ENCODE data around the gene KLHL29. TPM values are rescaled to one million over a fixed set of nuclear protein-coding genes. Genes with fewer than 3 reads are reported as not detected.

The KLHL29 gene
- total RNA-seq, 1 experiment from 2014 or later: 16.7 TPM

DNA sequence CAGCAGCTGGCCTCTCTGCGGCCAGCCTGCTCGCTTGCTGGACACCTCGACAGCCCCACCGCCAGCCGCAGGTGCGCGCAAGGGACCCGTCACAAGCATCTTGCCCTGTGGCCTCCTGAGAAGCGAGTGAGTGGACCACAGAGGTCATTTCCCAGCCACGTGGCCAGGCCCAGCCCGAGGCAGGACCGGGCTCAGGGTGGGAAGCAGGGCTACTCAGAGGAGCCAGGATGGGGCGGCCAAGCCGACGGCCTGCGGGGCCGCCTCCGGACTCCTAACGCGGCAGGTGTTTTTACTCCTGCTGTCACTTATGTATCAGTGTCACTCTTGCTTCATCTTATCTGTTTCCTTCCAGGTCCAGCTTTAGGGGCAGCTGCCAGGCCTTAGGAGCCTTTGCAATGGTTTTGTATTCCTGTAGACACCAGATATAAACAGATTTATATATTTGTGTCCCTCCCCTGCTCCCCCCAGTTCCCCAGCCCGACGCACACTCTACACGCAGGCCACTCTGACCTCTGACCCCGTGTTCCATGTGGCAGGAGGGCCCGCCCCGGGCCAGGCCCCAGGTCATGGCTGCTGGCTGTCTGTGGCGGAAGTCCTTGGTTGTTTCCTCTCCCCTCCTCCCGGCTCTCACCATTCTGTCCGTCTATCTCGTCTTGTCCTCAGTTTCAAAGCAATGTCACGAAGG lies 305.6 kb downstream of the KLHL29 start:
- ATAC-seq (no peak), DNase-seq (ENCODE audit: low read depth, low spot score) (no peak)
- no peaks in the 10 kb centered on the region for H3K79me2 ChIP-seq (ENCODE audit: insufficient read depth, low read length)
- intact Hi-C loops (cut with micrococcal nuclease): no loop called here
- no peak overlapping the region for H3K9ac ChIP-seq (ENCODE audit: low read length)
- ChIA-PET POLR2A (no interaction called here), RAD21 (ENCODE audit: low non-redundant PET in 1 of 2, low total read pairs in 2 of 2, uncharacterized antibody in 2 of 2, unreplicated experiment in 2 of 2) (no interaction called here), CTCF (no interaction called here)
- no TSS peak for BruUV-seq (replicated peaks)
- no peaks in the 10 kb centered on the region for H3K27me3 ChIP-seq (ENCODE audit: insufficient read depth, low read length)
- no peaks in the 10 kb centered on the region for H3K4me1 ChIP-seq (ENCODE audit: control insufficient read depth in 1 of 2, insufficient read depth in 2 of 2, low read length in 2 of 2)
- no peaks in the 10 kb centered on the region for H3K9me3 ChIP-seq (ENCODE audit: control insufficient read depth in 1 of 2, insufficient read depth in 1 of 2, low read depth in 1 of 2, low read length in 2 of 2)
- no peak overlapping the region for H2AFZ ChIP-seq (ENCODE audit: low read depth, low read length, poor library complexity, severe bottlenecking)
- H4K20me1 ChIP-seq (ENCODE audit: insufficient read depth): no peaks in the 10 kb centered on the region
- no peak for TF ChIP-seq FOSL1 (IDR thresholded peaks at IDR 0.05; ENCODE audit: low read depth)
- H3K27ac ChIP-seq (ENCODE audit: low read depth, low read length): no peak overlapping the region
- no peaks in the 10 kb centered on the region for H3K36me3 ChIP-seq (ENCODE audit: control insufficient read depth in 1 of 2, insufficient read depth in 2 of 2, low read length in 2 of 2)
- H3K4me3 ChIP-seq (replicated peaks in 1 of 2; ENCODE audit: low read depth in 1 of 2, low read length in 2 of 2): no peak overlapping the region
- no peaks in the 10 kb centered on the region for H3K9me2 ChIP-seq (ENCODE audit: insufficient read depth)
- no peak overlapping the region for H3K4me2 ChIP-seq (ENCODE audit: low read length)

DNA sequence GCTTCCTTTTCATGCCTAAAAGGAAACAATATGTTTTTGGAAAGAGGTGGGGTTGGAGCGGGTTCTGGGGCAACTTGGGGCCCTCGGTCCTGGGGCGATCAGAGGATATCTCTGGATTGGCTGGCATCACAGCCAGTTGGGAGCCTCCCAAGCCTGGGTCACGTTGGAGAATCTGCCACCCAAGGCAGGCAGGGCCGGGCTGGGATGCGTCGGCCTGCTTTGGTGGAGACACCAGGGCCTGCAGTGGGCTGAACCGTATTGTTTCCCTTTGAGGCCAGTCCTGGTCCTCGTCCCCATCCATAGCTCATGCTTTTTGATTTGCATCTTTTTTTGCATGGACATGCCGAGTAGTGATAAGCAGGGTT lies 306.1 kb downstream of the KLHL29 start:
- ChIA-PET CTCF (no interaction called here), POLR2A (no interaction called here), RAD21 (ENCODE audit: low non-redundant PET in 1 of 2, low total read pairs in 2 of 2, uncharacterized antibody in 2 of 2, unreplicated experiment in 2 of 2) (no interaction called here)
- intact Hi-C loops (cut with micrococcal nuclease): no loop called here
- DNase-seq (ENCODE audit: low read depth, low spot score) (no peak), ATAC-seq (no peak)
- BruUV-seq (replicated peaks): no TSS peak
- H3K4me3 ChIP-seq (replicated peaks in 1 of 2; ENCODE audit: low read depth in 1 of 2, low read length in 2 of 2): no peak overlapping the region
- no peak overlapping the region for H3K27ac ChIP-seq (ENCODE audit: low read depth, low read length)
- no peak overlapping the region for H3K4me2 ChIP-seq (ENCODE audit: low read length)
- H3K9ac ChIP-seq (ENCODE audit: low read length): no peak overlapping the region
- H3K36me3 ChIP-seq (ENCODE audit: control insufficient read depth in 1 of 2, insufficient read depth in 2 of 2, low read length in 2 of 2): no peaks in the 10 kb centered on the region
- no peaks in the 10 kb centered on the region for H3K27me3 ChIP-seq (ENCODE audit: insufficient read depth, low read length)
- no peaks in the 10 kb centered on the region for H3K9me3 ChIP-seq (ENCODE audit: control insufficient read depth in 1 of 2, insufficient read depth in 1 of 2, low read depth in 1 of 2, low read length in 2 of 2)
- no peaks in the 10 kb centered on the region for H3K9me2 ChIP-seq (ENCODE audit: insufficient read depth)
- no peaks in the 10 kb centered on the region for H4K20me1 ChIP-seq (ENCODE audit: insufficient read depth)
- no peak overlapping the region for H2AFZ ChIP-seq (ENCODE audit: low read depth, low read length, poor library complexity, severe bottlenecking)
- no peaks in the 10 kb centered on the region for H3K79me2 ChIP-seq (ENCODE audit: insufficient read depth, low read length)
- H3K4me1 ChIP-seq (ENCODE audit: control insufficient read depth in 1 of 2, insufficient read depth in 2 of 2, low read length in 2 of 2): no peaks in the 10 kb centered on the region
- TF ChIP-seq SRF (IDR thresholded peaks at IDR 0.05; ENCODE audit: low read depth) (no peak), TCF7L2 (IDR thresholded peaks at IDR 0.05; ENCODE audit: borderline replicate concordance, extremely low read depth, insufficient read depth, insufficient read length) (no peak), FOSL1 (IDR thresholded peaks at IDR 0.05; ENCODE audit: low read depth) (no peak), RAD21 (IDR thresholded peaks at IDR 0.05; ENCODE audit: low read depth) (no peak), ZFX (IDR thresholded peaks at IDR 0.05) (no peak), EZH2 (IDR thresholded peaks at IDR 0.05) (no peak), EZH2phosphoT487 (IDR thresholded peaks at IDR 0.05; ENCODE audit: borderline replicate concordance) (no peak), EGR1 (IDR thresholded peaks at IDR 0.05; ENCODE audit: low read depth) (no peak), SP1 (IDR thresholded peaks at IDR 0.05; ENCODE audit: low read depth) (no peak), POLR2AphosphoS5 (IDR thresholded peaks at IDR 0.05; ENCODE audit: low read depth, low read length) (no peak)
- TF ChIP-seq, protein P1, sequence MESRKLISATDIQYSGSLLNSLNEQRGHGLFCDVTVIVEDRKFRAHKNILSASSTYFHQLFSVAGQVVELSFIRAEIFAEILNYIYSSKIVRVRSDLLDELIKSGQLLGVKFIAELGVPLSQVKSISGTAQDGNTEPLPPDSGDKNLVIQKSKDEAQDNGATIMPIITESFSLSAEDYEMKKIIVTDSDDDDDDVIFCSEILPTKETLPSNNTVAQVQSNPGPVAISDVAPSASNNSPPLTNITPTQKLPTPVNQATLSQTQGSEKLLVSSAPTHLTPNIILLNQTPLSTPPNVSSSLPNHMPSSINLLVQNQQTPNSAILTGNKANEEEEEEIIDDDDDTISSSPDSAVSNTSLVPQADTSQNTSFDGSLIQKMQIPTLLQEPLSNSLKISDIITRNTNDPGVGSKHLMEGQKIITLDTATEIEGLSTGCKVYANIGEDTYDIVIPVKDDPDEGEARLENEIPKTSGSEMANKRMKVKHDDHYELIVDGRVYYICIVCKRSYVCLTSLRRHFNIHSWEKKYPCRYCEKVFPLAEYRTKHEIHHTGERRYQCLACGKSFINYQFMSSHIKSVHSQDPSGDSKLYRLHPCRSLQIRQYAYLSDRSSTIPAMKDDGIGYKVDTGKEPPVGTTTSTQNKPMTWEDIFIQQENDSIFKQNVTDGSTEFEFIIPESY (IDR thresholded peaks at IDR 0.05; ENCODE audit: extremely low read depth, insufficient replicate concordance, low read length): no peak
- TF ChIP-seq, protein P2, sequence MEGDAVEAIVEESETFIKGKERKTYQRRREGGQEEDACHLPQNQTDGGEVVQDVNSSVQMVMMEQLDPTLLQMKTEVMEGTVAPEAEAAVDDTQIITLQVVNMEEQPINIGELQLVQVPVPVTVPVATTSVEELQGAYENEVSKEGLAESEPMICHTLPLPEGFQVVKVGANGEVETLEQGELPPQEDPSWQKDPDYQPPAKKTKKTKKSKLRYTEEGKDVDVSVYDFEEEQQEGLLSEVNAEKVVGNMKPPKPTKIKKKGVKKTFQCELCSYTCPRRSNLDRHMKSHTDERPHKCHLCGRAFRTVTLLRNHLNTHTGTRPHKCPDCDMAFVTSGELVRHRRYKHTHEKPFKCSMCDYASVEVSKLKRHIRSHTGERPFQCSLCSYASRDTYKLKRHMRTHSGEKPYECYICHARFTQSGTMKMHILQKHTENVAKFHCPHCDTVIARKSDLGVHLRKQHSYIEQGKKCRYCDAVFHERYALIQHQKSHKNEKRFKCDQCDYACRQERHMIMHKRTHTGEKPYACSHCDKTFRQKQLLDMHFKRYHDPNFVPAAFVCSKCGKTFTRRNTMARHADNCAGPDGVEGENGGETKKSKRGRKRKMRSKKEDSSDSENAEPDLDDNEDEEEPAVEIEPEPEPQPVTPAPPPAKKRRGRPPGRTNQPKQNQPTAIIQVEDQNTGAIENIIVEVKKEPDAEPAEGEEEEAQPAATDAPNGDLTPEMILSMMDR (IDR thresholded peaks at IDR 0.05 in 2 of 3, conservative IDR thresholded peaks at IDR 0.05 in 1 of 3; ENCODE audit: borderline replicate concordance in 1 of 3, insufficient read depth in 1 of 3, low read depth in 2 of 3, low read length in 2 of 3): no peak
- TF ChIP-seq, protein P3, sequence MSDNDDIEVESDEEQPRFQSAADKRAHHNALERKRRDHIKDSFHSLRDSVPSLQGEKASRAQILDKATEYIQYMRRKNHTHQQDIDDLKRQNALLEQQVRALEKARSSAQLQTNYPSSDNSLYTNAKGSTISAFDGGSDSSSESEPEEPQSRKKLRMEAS (IDR thresholded peaks at IDR 0.05): no peak
